Panc1 (cell line): ENCODE results near the gene IGSF5. TPM values are rescaled to one million over a fixed set of nuclear protein-coding genes. Genes with fewer than 3 reads are reported as not detected.

Experiments
- ATAC-seq: fragments of 200-7000 bp; cut with Tn5 transposase; 2 replicates; pipeline ENCODE4 v1.9.1; 2020; ENCODE audit warnings: mild to moderate bottlenecking, moderate library complexity
- BruUV-seq: library from RNA; stranded (reverse); fragments of 400-500 nt; replicated peaks from 2 replicates; lab custom pipeline; 2021; lab: Mats Ljungman, UMichigan
- CTCF ChIA-PET: fragments of 300-600 bp; sonication (Branson Sonifier 250); formaldehyde crosslinking; loops from one replicate; lab custom pipeline; 2022; ENCODE audit warnings: antibody characterized with exemption; lab: Charles Lee
- POLR2A ChIA-PET: fragments of 300-600 bp; sonication (Branson Sonifier 250); formaldehyde crosslinking; loops from one replicate; lab custom pipeline; 2022; ENCODE audit warnings: antibody characterized with exemption; lab: Charles Lee
- DNase-seq: peaks from one replicate; pipeline ENCODE4 v3.0.0-alpha.2; 2010; ENCODE audit warnings: low read depth, low spot score
- H3K27ac ChIP-seq: 2 replicates; pipeline ENCODE4 v1.5.1; 2011; ENCODE audit warnings: mild to moderate bottlenecking, low read length, inconsistent platforms
- H3K27me3 ChIP-seq: fragments of 200-500 bp; sonication (Bioruptor generic); 2 replicates; pipeline ENCODE4 v1.6.0; 2014; ENCODE audit warnings: low read length, inconsistent platforms; ENCODE audit not compliant: control insufficient read depth, insufficient read depth
- H3K36me3 ChIP-seq: fragments of 200-500 bp; sonication (Bioruptor generic); 2 replicates; pipeline ENCODE4 v1.5.1; 2014; ENCODE audit warnings: inconsistent platforms, mild to moderate bottlenecking, low read length, moderate library complexity; ENCODE audit not compliant: control insufficient read depth, insufficient read depth
- H3K4me1 ChIP-seq: 2 replicates; pipeline ENCODE4 v1.5.1; 2011; ENCODE audit warnings: inconsistent platforms, mild to moderate bottlenecking, low read length, moderate library complexity; ENCODE audit not compliant: control insufficient read depth, insufficient read depth
- H3K4me3 ChIP-seq, 2 experiments: 2 replicates each; pipeline ENCODE4 v1.5.1; 2011 to 2012; ENCODE audit warnings: low read depth in 2 of 2, low read length in 2 of 2, mild to moderate bottlenecking in 2 of 2, inconsistent platforms in 1 of 2, moderate library complexity in 1 of 2
- H3K9me3 ChIP-seq: fragments of 200-500 bp; sonication (Bioruptor generic); 2 replicates; pipeline ENCODE4 v1.5.1; 2014; ENCODE audit warnings: low read depth, mild to moderate bottlenecking, inconsistent platforms, low read length, moderate library complexity; ENCODE audit not compliant: control insufficient read depth, insufficient read depth
- CTCF ChIP-seq: fragments of 450-650 bp; IDR thresholded peaks from 2 replicates; pipeline ENCODE4 v1.5.1; 2017; ENCODE audit warnings: mild to moderate bottlenecking
- POLR2AphosphoS5 ChIP-seq: IDR thresholded peaks from 2 replicates; pipeline ENCODE4 v1.6.1; 2012; ENCODE audit warnings: mild to moderate bottlenecking, low read depth, low read length, moderate library complexity
- SIN3A ChIP-seq: IDR thresholded peaks from 2 replicates; pipeline ENCODE4 v1.6.1; 2012; ENCODE audit warnings: low read depth, mild to moderate bottlenecking, low read length, moderate library complexity, borderline replicate concordance; ENCODE audit not compliant: insufficient read depth
- TCF7L2 ChIP-seq: IDR thresholded peaks from 2 replicates; pipeline ENCODE4 v1.6.1; 2011; ENCODE audit warnings: mild to moderate bottlenecking, low read depth, low read length, inconsistent platforms
- in situ Hi-C: cut with HindIII; loops from 2 replicates; pipeline ENCODE4 v1.10.0; 2016; ENCODE audit warnings: low sequenced_read_pairs, low pct_unique_long_range_greater_than_20kb
- intact Hi-C: fragments of 100-400 bp; cut with micrococcal nuclease; formaldehyde crosslinking; loops from one replicate; pipeline ENCODE4 v1.10.0; 2022; ENCODE audit not compliant: unreplicated experiment
- total RNA-seq: library from RNA; stranded (reverse); gene quantifications from one replicate; pipeline ENCODE4 v1.2.1, GENCODE V29; 2021; ENCODE audit not compliant: unreplicated experiment
- TF ChIP-seq, protein P1 (sequence below), 2 experiments: IDR thresholded peaks; 2 replicates each; pipeline ENCODE4 v1.6.1; 2011 to 2012; ENCODE audit warnings: low read depth in 2 of 2, control low read depth in 1 of 2, low read length in 1 of 2, mild to moderate bottlenecking in 1 of 2, moderate library complexity in 1 of 2; ENCODE audit not compliant: insufficient read depth in 1 of 2

IGSF5 gene
- total RNA-seq, 1 experiment from 2014 or later, result not detected

GRCh38 chr21:39700318-39700717 lies 44.7 kb upstream of the IGSF5 start:
- H3K36me3 ChIP-seq, result no peaks in the 10 kb centered on the region
- no peaks in the 10 kb centered on the region; the same call in 1 of the 2 replicates for H3K27me3 ChIP-seq
- no peak overlapping the region for H3K4me3 ChIP-seq
- in situ Hi-C loops (no loop called here), intact Hi-C loops (no loop called here)
- TF ChIP-seq CTCF (no peak), TCF7L2 (no peak)
- no TSS peak for BruUV-seq
- ChIA-PET POLR2A (no interaction called here), CTCF (no interaction called here)
- no peak for DNase-seq
- no peaks in the 10 kb centered on the region for H3K9me3 ChIP-seq
- H3K4me1 ChIP-seq, result no peaks in the 10 kb centered on the region
- no peak for ATAC-seq
- H3K27ac ChIP-seq, result no peak overlapping the region

DNA sequence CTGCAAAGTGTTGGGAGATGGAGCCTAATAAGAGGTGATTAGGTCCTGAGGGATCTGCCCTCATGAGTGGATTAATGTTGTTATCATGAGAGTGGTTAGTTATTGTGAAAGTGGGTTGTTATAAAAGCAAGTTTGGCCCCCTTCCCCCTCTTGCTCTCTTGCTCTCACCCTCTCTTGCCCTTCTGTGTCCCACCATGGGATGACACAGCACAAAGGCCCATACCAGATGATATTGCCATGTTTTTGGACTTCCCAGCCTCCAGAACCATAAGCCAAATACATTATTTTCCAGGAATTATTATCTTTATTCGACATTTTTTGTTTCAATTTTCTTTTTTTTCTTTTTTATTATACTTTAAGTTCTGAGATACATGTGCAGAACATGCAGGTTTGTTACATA lies 41.4 kb upstream of the IGSF5 start:
- intact Hi-C loops, result no loop called here
- Histone ChIP-seq H3K4me1 (no peaks in the 10 kb centered on the region), H3K27ac (no peak overlapping the region), H3K9me3 (no peaks in the 10 kb centered on the region), H3K36me3 (no peaks in the 10 kb centered on the region), H3K27me3 (no peaks in the 10 kb centered on the region; the same call in 1 of the 2 replicates), H3K4me3 (no peak overlapping the region)
- TF ChIP-seq, protein P1, sequence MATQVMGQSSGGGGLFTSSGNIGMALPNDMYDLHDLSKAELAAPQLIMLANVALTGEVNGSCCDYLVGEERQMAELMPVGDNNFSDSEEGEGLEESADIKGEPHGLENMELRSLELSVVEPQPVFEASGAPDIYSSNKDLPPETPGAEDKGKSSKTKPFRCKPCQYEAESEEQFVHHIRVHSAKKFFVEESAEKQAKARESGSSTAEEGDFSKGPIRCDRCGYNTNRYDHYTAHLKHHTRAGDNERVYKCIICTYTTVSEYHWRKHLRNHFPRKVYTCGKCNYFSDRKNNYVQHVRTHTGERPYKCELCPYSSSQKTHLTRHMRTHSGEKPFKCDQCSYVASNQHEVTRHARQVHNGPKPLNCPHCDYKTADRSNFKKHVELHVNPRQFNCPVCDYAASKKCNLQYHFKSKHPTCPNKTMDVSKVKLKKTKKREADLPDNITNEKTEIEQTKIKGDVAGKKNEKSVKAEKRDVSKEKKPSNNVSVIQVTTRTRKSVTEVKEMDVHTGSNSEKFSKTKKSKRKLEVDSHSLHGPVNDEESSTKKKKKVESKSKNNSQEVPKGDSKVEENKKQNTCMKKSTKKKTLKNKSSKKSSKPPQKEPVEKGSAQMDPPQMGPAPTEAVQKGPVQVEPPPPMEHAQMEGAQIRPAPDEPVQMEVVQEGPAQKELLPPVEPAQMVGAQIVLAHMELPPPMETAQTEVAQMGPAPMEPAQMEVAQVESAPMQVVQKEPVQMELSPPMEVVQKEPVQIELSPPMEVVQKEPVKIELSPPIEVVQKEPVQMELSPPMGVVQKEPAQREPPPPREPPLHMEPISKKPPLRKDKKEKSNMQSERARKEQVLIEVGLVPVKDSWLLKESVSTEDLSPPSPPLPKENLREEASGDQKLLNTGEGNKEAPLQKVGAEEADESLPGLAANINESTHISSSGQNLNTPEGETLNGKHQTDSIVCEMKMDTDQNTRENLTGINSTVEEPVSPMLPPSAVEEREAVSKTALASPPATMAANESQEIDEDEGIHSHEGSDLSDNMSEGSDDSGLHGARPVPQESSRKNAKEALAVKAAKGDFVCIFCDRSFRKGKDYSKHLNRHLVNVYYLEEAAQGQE (IDR thresholded peaks at IDR 0.05; ENCODE audit: insufficient read depth in 1 of 2, low read depth in 2 of 2, low read length in 1 of 2), result no peak
- TF ChIP-seq POLR2AphosphoS5, result no peak
- no peak for TF ChIP-seq CTCF
- TF ChIP-seq SIN3A, result no peak
- CTCF ChIA-PET, result no interaction called here
- no TSS peak for BruUV-seq
- DNase-seq (no peak), ATAC-seq (no peak)
- in situ Hi-C loops, result no loop called here
- POLR2A ChIA-PET, result no interaction called here
